GM19455 (cell line): Measurements from ENCODE around the gene C11orf97.
A peak's percentile ranks its signal among the peaks of the same experiment; 100 is the strongest.

ENCODE experiments used
- ATAC-seq: cut with Tn5 transposase; IDR thresholded peaks from one replicate; pipeline ENCODE4 v1.9.1; 2021; ENCODE audit not compliant: unreplicated experiment

The C11orf97 gene

DNA sequence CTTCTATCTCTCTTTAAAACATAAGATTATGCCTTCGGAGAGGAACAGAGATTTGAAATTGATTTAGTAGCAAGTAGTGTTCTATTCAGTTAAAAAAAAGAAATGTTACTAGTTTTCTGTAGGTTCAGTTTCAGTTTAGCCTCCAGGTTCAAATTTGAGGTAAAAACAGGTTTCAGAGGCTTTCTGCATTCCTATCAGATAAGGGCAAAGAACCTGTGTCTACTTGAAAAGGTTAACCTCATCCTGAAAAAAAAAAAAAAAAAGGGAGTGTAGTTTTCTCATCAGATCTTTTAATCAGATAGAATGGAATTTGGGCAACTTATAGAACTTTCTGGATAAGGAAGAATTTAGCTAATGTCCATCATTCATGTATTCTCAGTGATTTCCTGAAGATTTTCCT is 12.1 kb downstream of the C11orf97 start:
- ATAC-seq = no peak

DNA sequence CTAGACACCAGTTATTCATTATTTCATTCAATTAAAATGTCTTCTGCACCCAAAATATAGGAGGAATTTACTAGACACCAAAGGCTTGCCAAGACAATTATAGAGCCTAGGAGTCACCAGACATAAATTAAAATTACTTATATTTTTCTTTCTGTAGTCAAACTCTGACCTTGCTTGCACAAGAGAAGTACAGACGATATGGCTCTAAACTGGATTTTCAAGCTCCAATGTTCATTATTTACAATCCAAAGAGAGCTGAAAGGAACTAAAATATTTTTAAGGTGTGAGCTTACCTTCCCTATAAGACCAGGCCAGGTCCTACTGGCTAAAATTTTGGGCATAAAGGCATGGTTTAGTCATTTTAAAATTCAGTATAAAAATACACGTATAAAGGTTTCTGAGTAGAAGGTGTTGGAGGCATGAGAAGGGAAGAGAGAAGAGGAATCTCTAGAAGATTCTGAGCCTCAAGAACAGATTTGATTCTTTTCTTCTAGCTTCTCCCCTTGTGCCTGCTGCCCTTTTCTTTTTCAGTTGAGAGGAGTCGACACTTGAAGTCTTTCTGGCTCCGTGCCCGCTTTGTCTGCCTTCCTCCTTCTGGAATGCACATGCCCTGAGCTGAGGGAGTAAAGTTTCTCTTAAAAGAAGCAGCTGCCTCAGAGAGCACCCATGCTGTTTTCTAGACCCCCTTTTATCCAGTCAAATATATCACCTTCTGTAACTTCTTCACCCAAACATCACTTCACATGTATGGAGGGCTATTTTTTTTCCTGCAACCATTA is 13.5 kb downstream of the C11orf97 start:
- ATAC-seq = no peak

GRCh38 chr11:94526645-94527438 is 14.6 kb downstream of the C11orf97 start:
- no peak for ATAC-seq

DNA sequence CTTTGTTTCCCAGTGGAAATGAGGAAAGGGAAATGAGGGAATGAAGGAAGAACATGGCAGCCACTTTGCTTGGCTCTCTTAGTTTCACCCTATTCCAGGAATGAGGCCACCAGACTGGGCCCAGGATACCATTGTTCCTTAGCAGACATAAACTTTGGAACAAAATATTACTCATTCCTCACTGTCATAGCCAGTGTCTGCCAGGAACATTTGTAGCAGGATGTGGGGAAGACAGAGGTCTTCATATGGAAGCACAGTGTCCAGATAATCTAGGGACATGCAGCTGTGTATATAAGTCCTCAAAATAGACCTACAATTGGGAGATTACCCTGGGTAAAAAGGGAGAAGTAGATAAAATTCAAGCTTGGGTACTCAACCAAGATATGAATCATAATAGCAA is 16.3 kb downstream of the C11orf97 start:
- no peak for ATAC-seq

GRCh38 chr11:94532211-94532610 is 19.9 kb downstream of the C11orf97 start:
- ATAC-seq = no peak

DNA sequence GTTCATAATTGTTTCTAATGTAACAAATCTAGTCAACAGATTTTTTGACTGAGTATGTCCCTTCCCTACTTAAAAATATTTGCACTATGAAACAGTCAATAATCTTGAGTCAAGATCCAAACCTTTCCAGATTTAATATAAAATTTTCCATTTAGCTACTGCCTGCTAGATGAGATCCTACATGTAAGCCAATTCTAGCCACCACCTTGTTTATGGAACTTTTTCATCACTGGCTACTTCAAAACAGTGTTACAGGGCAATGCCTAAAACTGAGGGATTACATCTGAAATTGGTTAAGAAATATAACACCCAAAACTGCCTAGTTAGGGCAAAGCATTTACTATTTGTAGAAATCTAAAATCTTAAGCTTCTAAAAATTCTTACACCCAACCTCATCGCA is 20.9 kb downstream of the C11orf97 start:
- no peak for ATAC-seq

- ATAC-seq = no peak
These were observed 21.7 kb downstream of the C11orf97 start for GRCh38 chr11:94533696-94534630.

DNA sequence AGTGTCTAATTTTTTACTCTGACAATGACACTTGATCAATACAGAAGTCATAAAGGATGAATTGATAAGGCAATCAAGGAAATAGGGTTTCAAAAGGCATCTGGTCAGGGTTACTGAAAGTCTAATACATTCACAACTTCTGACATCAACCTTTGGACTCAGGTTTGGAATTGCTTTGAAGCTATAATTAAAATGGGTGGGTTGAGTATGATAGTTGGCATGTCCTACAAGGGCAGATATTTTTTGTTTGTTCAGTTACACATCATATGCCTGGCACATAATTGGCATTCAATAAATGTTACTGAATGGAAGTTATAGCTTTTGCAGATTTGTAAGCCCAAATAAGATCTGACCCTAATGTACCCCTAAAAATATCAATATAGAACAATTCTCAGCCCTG is 24.1 kb downstream of the C11orf97 start:
- ATAC-seq = no peak

- no peak for ATAC-seq
These were observed 24.9 kb downstream of the C11orf97 start for GRCh38 chr11:94537031-94537600.

- no peak for ATAC-seq
These were observed 27.2 kb downstream of the C11orf97 start for GRCh38 chr11:94539420-94539819.

DNA sequence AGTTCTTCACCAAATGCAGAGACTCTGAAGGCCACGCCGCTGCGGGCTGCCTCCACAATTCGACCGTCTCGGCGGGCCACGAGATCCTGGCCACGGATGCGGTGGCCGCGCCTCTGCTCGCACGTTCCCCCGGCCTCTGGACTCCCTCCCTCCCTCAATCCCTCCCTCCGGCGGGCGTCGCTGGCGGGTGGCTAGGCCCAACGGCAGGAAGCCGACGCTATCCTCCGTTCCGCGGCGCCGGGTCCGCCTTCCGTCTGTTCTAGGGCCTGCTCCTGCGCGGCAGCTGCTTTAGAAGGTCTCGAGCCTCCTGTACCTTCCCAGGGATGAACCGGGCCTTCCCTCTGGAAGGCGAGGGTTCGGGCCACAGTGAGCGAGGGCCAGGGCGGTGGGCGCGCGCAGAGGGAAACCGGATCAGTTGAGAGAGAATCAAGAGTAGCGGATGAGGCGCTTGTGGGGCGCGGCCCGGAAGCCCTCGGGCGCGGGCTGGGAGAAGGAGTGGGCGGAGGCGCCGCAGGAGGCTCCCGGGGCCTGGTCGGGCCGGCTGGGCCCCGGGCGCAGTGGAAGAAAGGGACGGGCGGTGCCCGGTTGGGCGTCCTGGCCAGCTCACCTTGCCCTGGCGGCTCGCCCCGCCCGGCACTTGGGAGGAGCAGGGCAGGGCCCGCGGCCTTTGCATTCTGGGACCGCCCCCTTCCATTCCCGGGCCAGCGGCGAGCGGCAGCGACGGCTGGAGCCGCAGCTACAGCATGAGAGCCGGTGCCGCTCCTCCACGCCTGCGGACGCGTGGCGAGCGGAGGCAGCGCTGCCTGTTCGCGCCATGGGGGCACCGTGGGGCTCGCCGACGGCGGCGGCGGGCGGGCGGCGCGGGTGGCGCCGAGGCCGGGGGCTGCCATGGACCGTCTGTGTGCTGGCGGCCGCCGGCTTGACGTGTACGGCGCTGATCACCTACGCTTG is 31.7 kb downstream of the C11orf97 start, which contains the start of gene FUT4:
Gene FUT4 (plus strand): TSS at position 227 of the 951 bp plus-strand sequence. CDS start 213 bp downstream, at position 440.
- ATAC-seq = peak; percentile 88

DNA sequence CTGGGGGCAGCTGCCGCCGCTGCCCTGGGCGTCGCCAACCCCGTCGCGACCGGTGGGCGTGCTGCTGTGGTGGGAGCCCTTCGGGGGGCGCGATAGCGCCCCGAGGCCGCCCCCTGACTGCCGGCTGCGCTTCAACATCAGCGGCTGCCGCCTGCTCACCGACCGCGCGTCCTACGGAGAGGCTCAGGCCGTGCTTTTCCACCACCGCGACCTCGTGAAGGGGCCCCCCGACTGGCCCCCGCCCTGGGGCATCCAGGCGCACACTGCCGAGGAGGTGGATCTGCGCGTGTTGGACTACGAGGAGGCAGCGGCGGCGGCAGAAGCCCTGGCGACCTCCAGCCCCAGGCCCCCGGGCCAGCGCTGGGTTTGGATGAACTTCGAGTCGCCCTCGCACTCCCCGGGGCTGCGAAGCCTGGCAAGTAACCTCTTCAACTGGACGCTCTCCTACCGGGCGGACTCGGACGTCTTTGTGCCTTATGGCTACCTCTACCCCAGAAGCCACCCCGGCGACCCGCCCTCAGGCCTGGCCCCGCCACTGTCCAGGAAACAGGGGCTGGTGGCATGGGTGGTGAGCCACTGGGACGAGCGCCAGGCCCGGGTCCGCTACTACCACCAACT is 32.5 kb downstream of the C11orf97 start:
- ATAC-seq = no peak

DNA sequence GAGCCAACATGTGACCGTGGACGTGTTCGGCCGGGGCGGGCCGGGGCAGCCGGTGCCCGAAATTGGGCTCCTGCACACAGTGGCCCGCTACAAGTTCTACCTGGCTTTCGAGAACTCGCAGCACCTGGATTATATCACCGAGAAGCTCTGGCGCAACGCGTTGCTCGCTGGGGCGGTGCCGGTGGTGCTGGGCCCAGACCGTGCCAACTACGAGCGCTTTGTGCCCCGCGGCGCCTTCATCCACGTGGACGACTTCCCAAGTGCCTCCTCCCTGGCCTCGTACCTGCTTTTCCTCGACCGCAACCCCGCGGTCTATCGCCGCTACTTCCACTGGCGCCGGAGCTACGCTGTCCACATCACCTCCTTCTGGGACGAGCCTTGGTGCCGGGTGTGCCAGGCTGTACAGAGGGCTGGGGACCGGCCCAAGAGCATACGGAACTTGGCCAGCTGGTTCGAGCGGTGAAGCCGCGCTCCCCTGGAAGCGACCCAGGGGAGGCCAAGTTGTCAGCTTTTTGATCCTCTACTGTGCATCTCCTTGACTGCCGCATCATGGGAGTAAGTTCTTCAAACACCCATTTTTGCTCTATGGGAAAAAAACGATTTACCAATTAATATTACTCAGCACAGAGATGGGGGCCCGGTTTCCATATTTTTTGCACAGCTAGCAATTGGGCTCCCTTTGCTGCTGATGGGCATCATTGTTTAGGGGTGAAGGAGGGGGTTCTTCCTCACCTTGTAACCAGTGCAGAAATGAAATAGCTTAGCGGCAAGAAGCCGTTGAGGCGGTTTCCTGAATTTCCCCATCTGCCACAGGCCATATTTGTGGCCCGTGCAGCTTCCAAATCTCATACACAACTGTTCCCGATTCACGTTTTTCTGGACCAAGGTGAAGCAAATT is 33.3 kb downstream of the C11orf97 start:
- no peak for ATAC-seq

- no peak for ATAC-seq
These were observed 33.9 kb downstream of the C11orf97 start for GRCh38 chr11:94546162-94546470.

DNA sequence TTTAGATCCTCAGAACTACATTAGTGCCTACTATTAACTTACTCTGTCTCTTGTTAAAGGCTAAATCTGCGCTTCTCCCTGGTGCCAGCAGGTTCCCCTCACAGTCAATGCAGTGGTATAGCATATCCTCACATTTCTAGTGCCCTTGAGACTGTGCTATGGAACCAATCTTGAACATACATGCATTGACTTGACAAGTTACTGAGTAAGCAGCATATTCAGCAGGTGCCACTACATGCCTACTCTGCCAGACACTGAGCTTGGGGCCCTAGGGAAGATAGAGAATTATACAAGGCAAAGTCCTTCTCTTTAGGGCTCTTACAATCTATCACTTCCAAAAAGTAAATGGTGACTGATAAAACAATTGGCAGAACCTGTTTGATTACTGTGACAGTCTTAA is 34.6 kb downstream of the C11orf97 start:
- no peak for ATAC-seq

DNA sequence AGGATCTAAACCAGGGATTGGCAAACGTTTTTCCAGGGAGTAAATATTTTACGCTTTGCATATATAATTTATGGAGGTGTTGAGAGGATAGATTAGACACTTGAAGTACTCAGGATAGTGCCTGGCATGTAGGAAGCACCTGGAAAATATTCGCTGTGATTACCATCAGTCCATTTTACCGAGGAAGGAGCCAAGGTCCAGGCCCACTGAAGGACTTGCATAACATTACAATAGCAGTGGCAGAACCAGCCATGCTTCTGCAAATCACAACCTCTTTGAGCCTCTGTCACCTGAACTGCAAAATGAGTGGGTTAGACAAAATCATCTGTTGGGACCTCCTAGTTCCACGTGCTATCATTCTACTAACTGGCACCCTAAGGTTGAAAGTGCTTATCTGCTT is 36.9 kb downstream of the C11orf97 start:
- ATAC-seq = no peak

- no peak for ATAC-seq
These were observed 38.3 kb downstream of the C11orf97 start for GRCh38 chr11:94550513-94550912.

GRCh38 chr11:94553938-94554337 is 41.7 kb downstream of the C11orf97 start:
- no peak for ATAC-seq
